ENCODE measurements around the gene STX5.
A peak's percentile ranks its signal among the peaks of the same experiment; 100 is the strongest.
"Not testable (repeated sequence)": the region's sequence is repeated elsewhere in the genome, so short reads cannot be mapped to it uniquely, and the experiment has no call there.

STX5 gene

DNA sequence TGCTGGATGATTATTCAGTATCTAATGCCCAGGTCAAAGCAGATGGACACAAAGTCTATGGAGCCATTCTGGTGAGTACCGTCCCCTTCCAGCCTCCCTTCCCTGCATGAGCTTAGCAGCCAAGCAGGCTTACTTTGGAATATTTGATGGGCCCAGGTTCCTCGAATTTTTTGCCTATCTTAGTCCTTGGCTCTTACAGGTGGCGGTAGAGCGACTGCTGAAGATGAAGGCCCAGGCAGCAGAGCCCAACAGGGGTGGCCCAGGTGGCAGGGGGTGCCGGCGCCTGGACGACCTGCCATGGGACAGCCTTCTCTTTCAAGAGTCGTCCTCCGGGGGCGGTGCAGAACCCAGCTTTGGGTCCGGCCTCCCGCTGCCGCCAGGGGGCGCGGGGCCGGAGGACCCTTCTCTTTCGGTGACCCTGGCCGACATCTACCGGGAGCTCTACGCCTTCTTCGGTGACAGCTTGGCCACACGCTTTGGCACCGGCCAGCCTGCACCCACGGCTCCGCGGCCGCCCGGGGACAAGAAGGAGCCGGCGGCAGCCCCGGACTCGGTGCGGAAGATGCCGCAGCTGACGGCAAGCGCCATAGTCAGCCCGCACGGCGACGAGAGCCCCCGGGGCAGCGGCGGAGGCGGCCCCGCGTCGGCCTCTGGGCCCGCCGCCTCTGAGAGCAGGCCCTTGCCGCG, 45.4 kb downstream of the STX5 start:
- peak; percentile 86 for DNase-seq (ENCODE audit: low spot score)

DNA sequence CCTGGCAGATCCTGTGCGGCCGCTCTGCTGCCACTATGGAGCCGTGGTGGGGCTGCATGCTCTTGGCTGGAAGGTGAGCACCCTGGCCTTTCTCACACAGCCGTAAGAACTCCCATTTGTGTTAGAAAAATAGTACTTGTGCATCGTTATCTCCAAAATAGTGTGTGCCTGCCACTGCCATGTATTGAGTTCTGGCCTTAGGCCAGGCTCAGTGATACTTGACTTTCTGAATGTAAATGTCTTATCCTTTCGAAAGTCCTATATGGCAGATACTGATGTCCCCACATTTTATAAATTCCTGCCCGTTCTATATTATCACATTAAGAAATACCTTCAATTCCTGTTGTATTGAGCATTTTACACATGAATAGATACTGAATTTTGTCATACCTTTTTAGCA, 49.1 kb downstream of the STX5 start:
- no peak for DNase-seq (ENCODE audit: low spot score)

DNA sequence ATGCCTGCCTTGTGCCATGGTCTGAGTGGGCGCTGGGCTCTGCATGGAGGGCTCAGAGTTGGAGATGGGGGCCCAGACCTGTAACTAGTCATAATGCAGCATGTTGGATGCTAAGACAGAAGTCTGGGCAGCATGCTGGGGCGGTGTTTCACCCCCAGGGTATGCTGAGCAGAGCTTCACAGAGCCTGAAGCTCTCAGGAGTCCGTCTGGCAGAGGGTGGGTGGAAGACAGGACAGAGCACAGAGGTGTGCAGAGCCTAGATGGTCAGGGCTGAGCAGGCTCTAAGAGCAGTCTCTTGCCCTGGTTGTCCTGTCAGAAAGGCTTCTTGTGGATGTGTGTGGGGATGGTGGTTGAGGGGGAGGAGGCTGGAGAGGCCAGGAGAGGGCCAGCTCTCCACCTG, 53.4 kb downstream of the STX5 start:
- no peak for DNase-seq (ENCODE audit: low spot score)

DNA sequence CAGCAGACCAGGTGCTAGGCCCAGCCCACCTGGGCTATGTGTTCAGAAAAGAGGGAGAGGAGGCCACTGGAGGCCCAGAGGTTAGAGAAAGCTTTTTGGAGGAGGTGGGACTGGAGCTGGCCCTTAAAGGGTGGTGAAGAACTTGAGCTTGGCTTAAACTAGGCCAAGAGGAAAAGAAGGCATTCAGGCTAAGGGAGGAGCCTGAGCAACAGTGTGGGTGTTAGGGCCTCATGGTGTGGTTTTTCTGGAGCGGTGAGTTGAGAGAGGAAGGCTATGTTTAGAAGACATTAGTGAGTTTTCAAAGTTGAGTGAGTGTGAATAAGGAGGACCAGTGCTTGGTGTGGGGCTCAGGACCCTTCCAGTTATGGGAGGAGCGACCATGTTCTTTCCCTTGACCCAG, 54.5 kb downstream of the STX5 start:
- DNase-seq (ENCODE audit: low spot score): no peak

DNA sequence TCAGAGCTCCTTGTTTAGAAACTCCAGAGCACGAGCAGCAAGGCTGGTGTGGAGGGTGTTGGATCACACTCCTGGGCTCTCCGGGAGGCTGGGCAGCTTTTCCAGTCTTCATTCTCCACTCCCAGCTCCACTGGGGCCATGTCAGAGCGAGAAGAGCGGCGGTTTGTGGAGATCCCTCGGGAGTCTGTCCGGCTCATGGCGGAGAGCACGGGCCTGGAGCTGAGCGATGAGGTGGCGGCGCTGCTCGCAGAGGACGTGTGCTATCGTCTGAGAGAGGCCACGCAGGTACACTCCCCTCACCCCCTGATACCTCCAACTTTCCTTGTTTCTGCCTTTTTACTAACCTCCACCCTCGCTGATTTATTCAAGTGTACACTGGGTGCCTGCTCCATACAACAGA, 56.2 kb downstream of the STX5 start:
- DNase-seq (ENCODE audit: low spot score): no peak

DNA sequence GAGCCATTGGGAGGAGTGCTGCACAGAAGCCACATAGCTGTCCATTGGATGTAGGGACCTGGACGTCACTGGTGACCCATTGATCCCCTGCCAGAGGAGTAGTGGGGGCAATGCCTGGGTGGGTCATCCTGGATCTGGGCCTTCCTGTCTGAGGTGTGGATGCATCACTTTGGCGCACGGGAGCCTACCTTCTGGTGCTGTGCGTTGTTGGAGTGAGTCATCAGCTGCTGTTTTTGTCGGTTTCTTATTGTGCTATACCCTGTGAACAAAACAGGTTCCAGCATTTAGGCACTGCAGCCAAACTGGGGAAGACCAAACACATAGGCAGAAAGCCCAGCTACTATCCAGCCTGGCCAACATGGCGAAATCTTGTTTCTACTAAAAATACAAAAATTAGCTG, 57.4 kb downstream of the STX5 start:
- DNase-seq (ENCODE audit: low spot score): no peak

DNA sequence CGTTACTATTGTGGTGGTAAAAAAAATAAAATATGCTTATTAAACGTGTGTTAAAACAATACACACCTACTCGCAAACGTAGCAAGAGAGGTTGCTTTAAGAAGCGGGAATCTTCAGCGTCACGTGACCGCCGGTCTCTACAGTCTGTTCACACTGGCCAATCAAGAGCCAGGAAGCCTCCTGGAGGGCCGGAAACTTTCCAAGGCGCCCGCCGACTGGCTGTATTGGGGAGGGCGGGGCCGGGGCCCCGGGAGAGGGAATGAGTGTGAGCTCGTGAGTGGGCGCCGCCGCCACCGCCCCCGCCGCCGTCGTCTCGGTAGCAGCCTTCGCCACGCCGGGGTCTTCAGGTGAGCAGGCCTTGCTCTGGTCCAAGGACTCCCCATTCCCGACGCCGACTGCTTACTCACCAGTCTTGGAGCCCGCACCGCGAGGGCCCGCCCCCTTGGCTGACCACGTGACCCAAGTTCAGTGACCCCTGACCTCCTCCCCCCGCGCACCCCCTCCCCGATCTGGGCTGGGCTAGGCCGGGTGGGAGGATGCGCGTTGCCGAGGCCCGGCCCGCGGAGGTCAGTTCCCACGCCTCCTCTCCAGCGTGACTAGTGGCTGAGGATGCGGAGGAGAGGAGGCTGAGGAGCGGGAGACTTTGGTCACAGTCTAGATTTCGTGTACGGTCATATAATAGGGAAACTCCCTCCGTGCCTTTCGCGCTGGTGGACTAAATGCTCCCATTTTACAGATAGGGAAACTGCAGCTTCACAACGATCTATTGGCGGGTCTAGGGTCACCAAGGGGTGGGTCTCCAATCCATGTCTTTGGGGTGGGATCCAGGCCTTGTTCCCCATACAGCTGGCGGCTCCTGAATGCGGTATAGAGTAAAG, 60.5 kb downstream of the STX5 start, which contains the start of gene TAF6L:
TAF6L (plus strand) TSS at position 253 of the 878 bp plus-strand sequence. CDS start 4,388 bp downstream, outside the sequence.
- DNase-seq (ENCODE audit: low spot score): peak; percentile 99

DNA sequence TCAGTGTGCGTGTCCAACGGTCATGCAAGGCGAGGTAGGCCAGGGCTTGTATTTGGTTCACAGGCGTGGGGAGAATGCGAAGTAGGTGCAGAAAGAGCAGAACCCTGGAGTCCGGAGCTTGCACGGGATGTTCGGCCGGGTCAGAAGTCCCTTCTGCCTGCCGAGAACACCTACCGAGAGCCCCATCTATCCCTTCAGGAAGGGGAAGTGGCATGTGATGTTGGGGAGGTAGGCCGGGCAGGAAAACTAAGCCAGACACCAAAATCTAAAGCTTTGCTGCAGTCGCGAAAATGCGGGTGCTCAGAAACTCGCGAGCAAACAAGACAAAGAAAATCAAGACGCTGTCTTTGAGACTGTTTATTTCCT, 61.1 kb downstream of the STX5 start:
- no peak for DNase-seq (ENCODE audit: low spot score)

DNA sequence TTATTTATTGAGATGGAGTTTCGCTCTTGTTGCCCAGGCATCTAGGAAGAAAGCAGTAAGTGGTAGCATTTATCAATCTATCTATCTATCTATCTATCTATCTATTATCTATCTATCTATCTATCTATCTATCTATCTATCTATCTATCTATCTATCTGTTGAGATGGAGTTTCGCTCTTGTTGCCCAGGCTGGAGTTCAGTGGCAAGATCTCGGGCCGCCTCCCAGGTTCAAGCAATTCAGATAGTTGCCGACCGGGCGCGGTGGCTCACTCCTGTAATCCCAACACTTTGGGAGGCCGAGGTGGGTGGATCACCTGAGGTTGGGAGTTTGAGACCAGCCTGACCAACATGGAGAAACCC, 71.0 kb downstream of the STX5 start:
- DNase-seq (ENCODE audit: low spot score): not testable (repeated sequence)

DNA sequence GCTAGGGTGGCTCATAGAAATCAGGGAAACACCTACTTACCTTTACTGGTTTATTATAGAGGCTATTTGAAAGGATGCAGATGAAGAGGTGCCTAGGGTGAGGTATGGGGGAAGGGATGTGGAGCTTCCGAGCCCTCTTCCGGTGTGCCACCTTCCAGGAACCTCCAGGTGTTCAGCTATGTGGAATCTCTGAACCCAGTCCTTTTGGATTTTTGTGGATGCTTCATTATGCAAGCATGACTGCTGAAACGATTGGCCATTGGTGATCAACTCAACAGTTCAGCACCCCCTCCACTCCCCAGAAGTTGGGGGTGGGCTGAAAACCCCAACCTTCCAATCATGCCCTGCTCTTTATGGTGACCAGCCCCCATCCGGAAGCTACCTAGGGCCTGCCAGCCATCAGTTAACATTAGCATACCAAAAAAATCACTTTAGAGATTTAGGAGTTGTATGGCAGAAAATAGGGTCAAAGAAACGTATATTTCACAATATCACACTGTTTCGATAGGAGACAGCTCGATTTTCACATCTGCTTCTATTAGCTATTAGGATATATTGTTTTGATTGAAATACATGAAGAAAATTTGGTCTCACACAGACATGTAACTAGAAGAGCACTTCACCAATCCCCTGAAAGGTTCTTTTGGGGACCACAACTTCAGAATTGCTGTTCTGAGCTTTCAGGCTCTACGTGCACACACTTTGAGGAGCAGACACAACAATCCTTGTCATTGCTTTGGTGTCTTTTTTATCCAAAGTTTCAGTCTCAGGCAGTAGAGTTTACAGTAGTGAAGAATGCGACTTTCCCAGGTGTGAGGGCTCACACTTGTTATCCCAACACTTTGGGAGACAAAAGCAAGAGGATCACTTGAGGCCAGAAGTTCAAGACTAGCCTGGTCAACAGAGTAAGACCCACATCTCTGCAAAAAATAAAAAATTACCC, 73.7 kb downstream of the STX5 start:
- peak; percentile 23 for DNase-seq (ENCODE audit: low spot score)

Small RNA genes lying within 50 kb of the gene (small RNA-seq; reads per million reads assigned to genes)
- gene MIR6514 (0 to 0.13 reads per million in 2 experiments), gene RF00099 (0 reads per million in 2 experiments), gene RNU6-118P (0 reads per million in 2 experiments), gene SNORD22 (0 reads per million in 2 experiments), gene SNORD26 (0 reads per million in 2 experiments), gene SNORD27 (0 reads per million in 2 experiments), gene SNORD28 (0 reads per million in 2 experiments), gene SNORD30 (19.4 to 1,990 reads per million in 2 experiments)
